ENCODE measurements around the gene DAPK1.

DAPK1 gene

GRCh38 chr9:87564111-87564510 lies 66.4 kb downstream of the DAPK1 start:
- no peak overlapping the region for H3K27ac ChIP-seq (ENCODE audit: low read length)
- no peak overlapping the region for H3K9ac ChIP-seq (ENCODE audit: low read length)
- no peaks in the 10 kb centered on the region for H3K27me3 ChIP-seq (ENCODE audit: control insufficient read depth, insufficient read depth, low read length)
- no peaks in the 10 kb centered on the region for H3K9me3 ChIP-seq (ENCODE audit: control insufficient read depth, low read depth, low read length)
- H3K36me3 ChIP-seq (ENCODE audit: control insufficient read depth, low read depth, low read length): no peaks in the 10 kb centered on the region
- no peak overlapping the region for H3K4me3 ChIP-seq (ENCODE audit: low read length)
- H3K4me1 ChIP-seq (ENCODE audit: control insufficient read depth, low read depth, low read length): peaks cover 29% of the 10 kb centered on the region

DNA sequence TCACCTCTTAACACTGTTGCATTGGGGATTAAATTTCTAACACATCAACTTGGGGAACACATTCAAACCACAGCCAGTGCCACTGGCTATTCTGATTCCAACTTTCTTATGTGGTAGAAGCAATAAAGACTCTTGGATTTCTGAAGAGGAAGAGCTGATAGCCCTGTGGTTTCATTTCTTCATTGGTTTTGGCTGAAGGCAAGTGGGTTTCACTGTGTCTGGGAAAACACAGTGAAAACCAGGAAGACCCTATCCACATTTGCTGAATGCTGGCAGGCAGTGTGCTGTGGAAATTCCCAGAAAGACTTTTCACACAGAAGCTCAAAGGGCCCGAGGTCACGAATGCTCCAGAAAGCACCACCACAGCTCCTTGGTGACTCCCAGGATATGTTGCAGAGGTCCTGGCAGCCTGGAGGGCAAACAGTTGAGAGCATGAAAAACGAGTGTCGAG lies 67.1 kb downstream of the DAPK1 start:
- no peaks in the 10 kb centered on the region for H3K27me3 ChIP-seq (ENCODE audit: control insufficient read depth, insufficient read depth, low read length)
- H3K9ac ChIP-seq (ENCODE audit: low read length): no peak overlapping the region
- H3K27ac ChIP-seq (ENCODE audit: low read length): no peak overlapping the region
- H3K9me3 ChIP-seq (ENCODE audit: control insufficient read depth, low read depth, low read length): no peaks in the 10 kb centered on the region
- H3K4me1 ChIP-seq (ENCODE audit: control insufficient read depth, low read depth, low read length): peaks cover 29% of the 10 kb centered on the region
- no peaks in the 10 kb centered on the region for H3K36me3 ChIP-seq (ENCODE audit: control insufficient read depth, low read depth, low read length)
- H3K4me3 ChIP-seq (ENCODE audit: low read length): no peak overlapping the region

- no peak overlapping the region for H3K4me3 ChIP-seq (ENCODE audit: low read length)
- no peaks in the 10 kb centered on the region for H3K9me3 ChIP-seq (ENCODE audit: control insufficient read depth, low read depth, low read length)
- no peaks in the 10 kb centered on the region for H3K27me3 ChIP-seq (ENCODE audit: control insufficient read depth, insufficient read depth, low read length)
- no peak overlapping the region for H3K9ac ChIP-seq (ENCODE audit: low read length)
- peaks cover 43% of the 10 kb centered on the region for H3K4me1 ChIP-seq (ENCODE audit: control insufficient read depth, low read depth, low read length)
- no peak overlapping the region for H3K27ac ChIP-seq (ENCODE audit: low read length)
- H3K36me3 ChIP-seq (ENCODE audit: control insufficient read depth, low read depth, low read length): no peaks in the 10 kb centered on the region
Observed at GRCh38 chr9:87567001-87567400, 69.3 kb downstream of the DAPK1 start.

DNA sequence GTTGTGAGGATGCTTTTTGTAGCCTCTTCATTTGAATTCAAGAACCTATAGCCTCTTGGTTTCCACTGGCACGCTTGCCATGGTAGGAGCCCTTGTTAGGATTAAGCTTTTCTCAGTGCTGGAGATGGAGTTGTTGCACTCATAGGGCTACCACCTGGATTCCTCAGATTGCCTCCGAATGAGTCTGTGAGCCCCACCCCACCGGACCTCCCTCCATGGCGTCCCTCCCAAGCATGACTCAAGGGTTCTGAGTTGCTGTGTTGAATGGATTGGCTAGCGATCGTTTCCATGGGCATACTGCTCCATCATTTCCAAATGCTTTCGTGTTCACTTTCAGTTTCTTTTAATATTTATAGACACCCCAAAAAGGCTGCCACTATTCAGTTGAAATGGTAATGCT lies 69.9 kb downstream of the DAPK1 start:
- H3K9me3 ChIP-seq (ENCODE audit: control insufficient read depth, low read depth, low read length): no peaks in the 10 kb centered on the region
- no peak overlapping the region for H3K4me3 ChIP-seq (ENCODE audit: low read length)
- H3K36me3 ChIP-seq (ENCODE audit: control insufficient read depth, low read depth, low read length): no peaks in the 10 kb centered on the region
- H3K4me1 ChIP-seq (ENCODE audit: control insufficient read depth, low read depth, low read length): peaks cover 43% of the 10 kb centered on the region
- H3K9ac ChIP-seq (ENCODE audit: low read length): no peak overlapping the region
- H3K27me3 ChIP-seq (ENCODE audit: control insufficient read depth, insufficient read depth, low read length): no peaks in the 10 kb centered on the region
- H3K27ac ChIP-seq (ENCODE audit: low read length): no peak overlapping the region

GRCh38 chr9:87567983-87568382 lies 70.3 kb downstream of the DAPK1 start:
- Histone ChIP-seq H3K27ac (ENCODE audit: low read length) (no peak overlapping the region), H3K4me3 (ENCODE audit: low read length) (no peak overlapping the region)

GRCh38 chr9:87568401-87568800 lies 70.7 kb downstream of the DAPK1 start:
- H3K36me3 ChIP-seq (ENCODE audit: control insufficient read depth, low read depth, low read length): no peaks in the 10 kb centered on the region
- peaks cover 43% of the 10 kb centered on the region for H3K4me1 ChIP-seq (ENCODE audit: control insufficient read depth, low read depth, low read length)
- H3K27me3 ChIP-seq (ENCODE audit: control insufficient read depth, insufficient read depth, low read length): no peaks in the 10 kb centered on the region
- H3K9me3 ChIP-seq (ENCODE audit: control insufficient read depth, low read depth, low read length): no peaks in the 10 kb centered on the region
- H3K4me3 ChIP-seq (ENCODE audit: low read length): no peak overlapping the region
- H3K9ac ChIP-seq (ENCODE audit: low read length): no peak overlapping the region
- H3K27ac ChIP-seq (ENCODE audit: low read length): no peak overlapping the region

More at GRCh38 chr9:87567983-87568382, 70.3 kb downstream of the DAPK1 start:
- H3K36me3 ChIP-seq (ENCODE audit: control insufficient read depth, low read depth, low read length): no peaks in the 10 kb centered on the region
- H3K27me3 ChIP-seq (ENCODE audit: control insufficient read depth, insufficient read depth, low read length): no peaks in the 10 kb centered on the region
- H3K9ac ChIP-seq (ENCODE audit: low read length): no peak overlapping the region
- no peaks in the 10 kb centered on the region for H3K9me3 ChIP-seq (ENCODE audit: control insufficient read depth, low read depth, low read length)
- peaks cover 43% of the 10 kb centered on the region for H3K4me1 ChIP-seq (ENCODE audit: control insufficient read depth, low read depth, low read length)

DNA sequence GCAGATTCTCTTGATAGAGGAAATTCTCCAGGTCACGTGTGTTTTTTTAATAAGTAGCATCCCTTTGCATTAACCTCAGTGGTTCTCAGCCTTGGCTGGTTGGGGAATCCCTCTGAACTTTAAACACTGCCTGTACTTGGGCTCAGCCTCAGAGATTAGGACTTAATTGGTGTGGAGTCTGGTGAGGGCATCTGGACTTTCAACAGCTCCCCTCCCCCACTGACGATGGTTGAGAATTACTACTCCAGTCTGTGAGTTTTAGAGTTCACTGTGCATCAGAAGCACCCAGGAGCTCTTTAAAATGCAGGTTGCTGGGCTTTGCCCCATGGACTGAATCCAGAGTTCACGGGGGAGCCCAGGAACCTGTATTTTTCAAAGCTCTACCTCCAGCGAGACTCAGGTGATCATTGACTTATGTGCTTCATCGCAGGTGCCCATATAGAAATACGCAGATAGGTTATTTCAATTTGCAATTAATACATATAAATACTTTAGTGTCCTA lies 71.4 kb downstream of the DAPK1 start:
- H3K27ac ChIP-seq (ENCODE audit: low read length): no peak overlapping the region
- H3K36me3 ChIP-seq (ENCODE audit: control insufficient read depth, low read depth, low read length): no peaks in the 10 kb centered on the region
- H3K4me3 ChIP-seq (ENCODE audit: low read length): no peak overlapping the region
- peaks cover 43% of the 10 kb centered on the region for H3K4me1 ChIP-seq (ENCODE audit: control insufficient read depth, low read depth, low read length)
- H3K9me3 ChIP-seq (ENCODE audit: control insufficient read depth, low read depth, low read length): no peaks in the 10 kb centered on the region
- no peaks in the 10 kb centered on the region for H3K27me3 ChIP-seq (ENCODE audit: control insufficient read depth, insufficient read depth, low read length)
- H3K9ac ChIP-seq (ENCODE audit: low read length): no peak overlapping the region

GRCh38 chr9:87569518-87569917 lies 71.9 kb downstream of the DAPK1 start:
- Histone ChIP-seq H3K27ac (ENCODE audit: low read length) (no peak overlapping the region), H3K9me3 (ENCODE audit: control insufficient read depth, low read depth, low read length) (no peaks in the 10 kb centered on the region)

DNA sequence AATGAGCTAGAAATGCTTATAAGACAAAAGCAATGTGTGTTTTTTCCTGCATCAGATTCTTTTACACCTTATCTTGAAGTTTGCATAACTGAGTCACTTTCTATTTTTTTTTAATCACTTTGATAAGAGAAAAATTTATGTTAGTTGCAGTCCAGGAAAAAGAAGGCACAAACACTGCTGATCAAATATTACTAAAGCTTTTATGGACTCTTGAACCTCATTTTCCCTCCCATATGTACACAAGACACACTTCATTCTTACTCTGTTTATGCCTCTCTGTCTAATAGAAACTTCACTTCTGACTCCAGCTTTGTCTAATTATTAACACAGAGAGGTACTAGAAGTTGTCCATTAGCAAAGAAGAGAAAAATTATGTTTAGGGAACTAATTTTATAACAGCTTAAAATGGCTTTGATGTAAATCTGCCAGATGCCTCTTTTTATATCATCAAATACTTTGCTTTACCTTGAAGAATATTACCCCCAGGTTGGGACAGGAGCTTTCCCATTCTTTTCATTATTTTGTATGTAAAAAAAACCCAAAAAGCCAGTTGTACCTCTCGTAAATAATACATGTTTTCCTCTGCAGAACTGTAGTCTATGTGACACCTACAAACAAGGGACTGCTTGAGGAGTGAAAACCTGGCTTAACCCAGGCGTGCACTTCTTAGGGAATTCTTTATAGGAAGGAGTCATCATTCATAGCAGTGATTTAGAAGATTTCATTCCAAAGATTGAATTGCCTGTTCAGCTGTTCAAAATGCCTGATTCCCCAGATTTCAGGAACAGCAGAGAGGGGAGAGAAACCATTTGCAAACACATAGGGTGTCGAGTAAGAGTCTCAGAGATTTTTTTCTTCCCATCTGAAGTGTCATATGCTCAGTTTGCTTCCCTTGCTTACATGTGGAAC lies 72.6 kb downstream of the DAPK1 start:
- no peak overlapping the region for H3K9ac ChIP-seq (ENCODE audit: low read length)
- H3K4me3 ChIP-seq (ENCODE audit: low read length): no peak overlapping the region
- no peaks in the 10 kb centered on the region for H3K9me3 ChIP-seq (ENCODE audit: control insufficient read depth, low read depth, low read length)
- H3K4me1 ChIP-seq (ENCODE audit: control insufficient read depth, low read depth, low read length): peaks cover 43% of the 10 kb centered on the region
- H3K36me3 ChIP-seq (ENCODE audit: control insufficient read depth, low read depth, low read length): no peaks in the 10 kb centered on the region
- no peak overlapping the region for H3K27ac ChIP-seq (ENCODE audit: low read length)
- no peaks in the 10 kb centered on the region for H3K27me3 ChIP-seq (ENCODE audit: control insufficient read depth, insufficient read depth, low read length)

More at GRCh38 chr9:87569518-87569917, 71.9 kb downstream of the DAPK1 start:
- H3K4me1 ChIP-seq (ENCODE audit: control insufficient read depth, low read depth, low read length): peaks cover 43% of the 10 kb centered on the region
- H3K27me3 ChIP-seq (ENCODE audit: control insufficient read depth, insufficient read depth, low read length): no peaks in the 10 kb centered on the region
- H3K9ac ChIP-seq (ENCODE audit: low read length): no peak overlapping the region
- no peak overlapping the region for H3K4me3 ChIP-seq (ENCODE audit: low read length)
- H3K36me3 ChIP-seq (ENCODE audit: control insufficient read depth, low read depth, low read length): no peaks in the 10 kb centered on the region

- H3K9me3 ChIP-seq (ENCODE audit: control insufficient read depth, low read depth, low read length): no peaks in the 10 kb centered on the region
- H3K36me3 ChIP-seq (ENCODE audit: control insufficient read depth, low read depth, low read length): no peaks in the 10 kb centered on the region
- H3K4me3 ChIP-seq (ENCODE audit: low read length): no peak overlapping the region
- no peak overlapping the region for H3K27ac ChIP-seq (ENCODE audit: low read length)
- H3K9ac ChIP-seq (ENCODE audit: low read length): no peak overlapping the region
- H3K27me3 ChIP-seq (ENCODE audit: control insufficient read depth, insufficient read depth, low read length): no peaks in the 10 kb centered on the region
- H3K4me1 ChIP-seq (ENCODE audit: control insufficient read depth, low read depth, low read length): peaks cover 27% of the 10 kb centered on the region
Observed at GRCh38 chr9:87572719-87573118, 75.1 kb downstream of the DAPK1 start.

- Histone ChIP-seq H3K27me3 (ENCODE audit: control insufficient read depth, insufficient read depth, low read length) (no peaks in the 10 kb centered on the region), H3K36me3 (ENCODE audit: control insufficient read depth, low read depth, low read length) (no peaks in the 10 kb centered on the region), H3K27ac (ENCODE audit: low read length) (no peak overlapping the region), H3K9me3 (ENCODE audit: control insufficient read depth, low read depth, low read length) (no peaks in the 10 kb centered on the region), H3K4me3 (ENCODE audit: low read length) (no peak overlapping the region), H3K9ac (ENCODE audit: low read length) (no peak overlapping the region), H3K4me1 (ENCODE audit: control insufficient read depth, low read depth, low read length) (peaks cover 16% of the 10 kb centered on the region)
Observed at GRCh38 chr9:87573841-87574342, 76.2 kb downstream of the DAPK1 start.
